HL-60 (cell line): ENCODE results near the gene KIF3A.

Experiments
- DNase-seq, 2 experiments: peaks; one replicate each; pipeline ENCODE4 v3.0.0-alpha.2; 2010 to 2020; ENCODE audit warnings: low read depth in 1 of 2, low spot score in 1 of 2
- H3K27ac ChIP-seq: fragments of 250-450 bp; sonication (Bioruptor Pico); replicated peaks from 2 replicates; pipeline ENCODE4 v1.5.1; 2020; ENCODE audit warnings: mild to moderate bottlenecking, moderate library complexity
- H3K27me3 ChIP-seq: fragments of 250-450 bp; sonication (Bioruptor Pico); 2 replicates; pipeline ENCODE4 v1.5.1; 2021; ENCODE audit warnings: mild to moderate bottlenecking, moderate library complexity; ENCODE audit not compliant: insufficient read depth, poor library complexity, severe bottlenecking
- H3K4me3 ChIP-seq: replicated peaks from 2 replicates; pipeline ENCODE4 v1.5.1; 2011; ENCODE audit warnings: mild to moderate bottlenecking, control low read depth, low read length; ENCODE audit not compliant: insufficient read depth
- CTCF ChIP-seq: IDR thresholded peaks from one replicate; pipeline ENCODE4 v1.5.1; 2011; ENCODE audit warnings: low read length, control low read depth, inconsistent platforms; ENCODE audit not compliant: insufficient read depth
- GABPA ChIP-seq: IDR thresholded peaks from 2 replicates; pipeline ENCODE4 v1.6.1; 2012; ENCODE audit warnings: low read depth
- POLR2AphosphoS5 ChIP-seq: IDR thresholded peaks from 2 replicates; pipeline ENCODE4 v1.6.1; 2012; ENCODE audit warnings: low read depth
- REST ChIP-seq: IDR thresholded peaks from 2 replicates; pipeline ENCODE4 v1.6.1; 2012; ENCODE audit warnings: low read depth; ENCODE audit not compliant: insufficient replicate concordance
- SPI1 ChIP-seq: IDR thresholded peaks from 2 replicates; pipeline ENCODE4 v1.6.1; 2012; ENCODE audit warnings: low read depth, mild to moderate bottlenecking, borderline replicate concordance

Gene KIF3A

DNA sequence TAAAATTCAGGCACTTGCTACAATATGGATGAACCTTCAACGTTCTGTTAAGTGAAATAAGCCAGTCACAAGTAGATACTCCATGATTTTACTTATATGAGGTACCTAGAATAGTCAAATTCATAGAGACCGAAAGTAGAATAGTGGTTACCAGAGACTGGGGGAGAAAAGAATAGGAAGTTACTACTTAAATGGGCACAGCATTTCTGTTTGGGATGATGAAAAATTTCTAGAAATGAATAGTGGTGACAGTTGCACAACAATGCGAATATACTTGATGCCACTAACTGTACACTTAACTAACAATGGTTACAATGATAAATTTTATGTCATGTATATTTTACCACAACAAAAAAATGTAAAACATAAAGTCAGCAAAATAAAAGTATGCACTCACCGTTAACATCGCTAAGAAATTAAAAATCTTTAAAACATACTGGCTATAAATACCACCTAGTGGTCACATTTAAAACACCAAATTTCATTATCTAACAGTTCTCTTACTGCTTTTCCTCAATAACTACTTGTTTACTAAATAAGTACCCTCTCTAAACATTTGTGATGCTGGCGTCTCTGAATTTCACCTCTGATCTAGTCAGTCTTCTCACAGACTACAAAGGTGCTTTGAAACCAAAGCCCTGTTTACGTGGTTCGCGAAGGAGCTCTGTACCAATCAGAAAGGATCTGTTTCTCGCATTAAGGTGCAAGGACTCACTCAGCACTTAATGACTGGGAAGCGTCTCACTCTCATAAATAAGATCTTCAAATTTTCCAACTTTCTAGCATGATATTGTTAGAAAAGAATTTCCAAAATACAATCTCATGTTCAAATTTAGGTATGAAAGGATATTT is 22.7 kb downstream of the KIF3A start:
- no peak overlapping the region for H3K4me3 ChIP-seq
- H3K27me3 ChIP-seq: no peaks in the 10 kb centered on the region
- TF ChIP-seq REST: no peak
- no peak for TF ChIP-seq SPI1
- no peak for TF ChIP-seq GABPA
- TF ChIP-seq POLR2AphosphoS5: no peak
- TF ChIP-seq CTCF: no peak
- H3K27ac ChIP-seq: no peak overlapping the region
- DNase-seq: no peak

GRCh38 chr5:132708645-132709044 is 28.7 kb downstream of the KIF3A start:
- Histone ChIP-seq H3K27ac (no peak overlapping the region), H3K4me3 (no peak overlapping the region), H3K27me3 (no peaks in the 10 kb centered on the region)
- TF ChIP-seq REST (no peak), CTCF (no peak), SPI1 (no peak), GABPA (no peak), POLR2AphosphoS5 (no peak)
- no peak for DNase-seq

- TF ChIP-seq POLR2AphosphoS5: no peak
- no peak for TF ChIP-seq GABPA
- no peak for TF ChIP-seq SPI1
- TF ChIP-seq REST: no peak
- no peak for TF ChIP-seq CTCF
- no peaks in the 10 kb centered on the region for H3K27me3 ChIP-seq
- no peak overlapping the region for H3K27ac ChIP-seq
- no peak for DNase-seq
- H3K4me3 ChIP-seq: no peak overlapping the region
Measured at GRCh38 chr5:132704875-132705274, 32.5 kb downstream of the KIF3A start.
